LoVo (cell line): ENCODE measurements around the gene PRDM9.
"Not testable (repeated sequence)": the region's sequence is repeated elsewhere in the genome, so short reads cannot be mapped to it uniquely, and the experiment has no call there.

ENCODE experiments used
- DNase-seq: peaks from one replicate; pipeline ENCODE4 v3.0.0-alpha.2; 2016; ENCODE audit warnings: low spot score

The PRDM9 gene

GRCh38 chr5:23527216-23527920 lies 20.0 kb downstream of the PRDM9 start:
- DNase-seq, result not testable (repeated sequence)

GRCh38 chr5:23528677-23529076 lies 21.3 kb downstream of the PRDM9 start:
- DNase-seq, result no peak

- no peak for DNase-seq
These were observed 23.2 kb downstream of the PRDM9 start for GRCh38 chr5:23530571-23530970.

- DNase-seq, result no peak
These were observed 63.6 kb downstream of the PRDM9 start for GRCh38 chr5:23571059-23571458.
